D721Med (cell line): ENCODE results near the gene ZNF341.

Source experiments
- DNase-seq: peaks from one replicate; pipeline ENCODE4 v3.0.0; 2011; ENCODE audit warnings: low spot score; ENCODE audit not compliant: insufficient read length
- FAIRE-seq: peaks from 2 replicates; lab custom pipeline; 2011; peaks lifted over from hg19 to GRCh38; lab: Jason Lieb, UNC
- CTCF ChIP-seq: IDR thresholded peaks from 2 replicates; pipeline ENCODE4 v1.5.1; 2012; ENCODE audit warnings: mild to moderate bottlenecking, control low read depth; ENCODE audit not compliant: insufficient read depth; ENCODE audit errors: missing control alignments

Gene ZNF341

GRCh38 chr20:33815671-33816070 lies 83.9 kb downstream of the ZNF341 start:
- TF ChIP-seq CTCF: no peak
- FAIRE-seq (no peak), DNase-seq (no peak)

- TF ChIP-seq CTCF: no peak
- no peak for DNase-seq
- no peak for FAIRE-seq
These were observed 84.4 kb downstream of the ZNF341 start for GRCh38 chr20:33816191-33816590.

GRCh38 chr20:33817411-33817810 lies 85.6 kb downstream of the ZNF341 start:
- DNase-seq (no peak), FAIRE-seq (no peak)
- no peak for TF ChIP-seq CTCF

- FAIRE-seq (peak; percentile 25), DNase-seq (no peak)
- TF ChIP-seq CTCF: no peak
These were observed 87.7 kb downstream of the ZNF341 start for GRCh38 chr20:33819456-33819855.

GRCh38 chr20:33820362-33820761 lies 88.6 kb downstream of the ZNF341 start:
- no peak for FAIRE-seq
- DNase-seq: no peak
- no peak for TF ChIP-seq CTCF

- DNase-seq: no peak
- no peak for TF ChIP-seq CTCF
- no peak for FAIRE-seq
These were observed 89.6 kb downstream of the ZNF341 start for GRCh38 chr20:33821270-33821836.

GRCh38 chr20:33822423-33822822 lies 90.6 kb downstream of the ZNF341 start:
- no peak for DNase-seq

More at GRCh38 chr20:33822423-33822822, 90.6 kb downstream of the ZNF341 start:
- no peak for TF ChIP-seq CTCF
- no peak for FAIRE-seq
